ENCODE results near the gene COPB1.

Gene COPB1

DNA sequence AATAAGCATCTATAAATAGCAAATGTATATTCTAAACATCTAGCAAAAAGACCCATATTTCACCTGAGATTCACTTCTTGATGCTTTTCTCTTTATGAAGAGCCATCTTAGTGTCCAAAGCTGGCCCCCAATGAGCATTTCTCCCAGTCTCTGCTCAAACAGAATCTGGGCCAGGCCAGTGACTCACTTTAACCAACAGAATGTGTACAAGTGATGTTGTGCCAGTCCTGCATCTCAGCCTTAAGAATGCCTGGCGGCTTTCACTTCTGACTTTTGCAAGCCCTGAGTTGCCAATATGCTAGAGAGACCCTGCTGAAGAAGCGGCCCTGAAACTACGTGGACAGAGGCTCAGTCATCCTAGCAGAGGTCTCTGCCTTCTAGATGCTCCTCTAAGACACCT lies 6.9 kb upstream of the COPB1 start:
- DNase-seq = no peak

DNA sequence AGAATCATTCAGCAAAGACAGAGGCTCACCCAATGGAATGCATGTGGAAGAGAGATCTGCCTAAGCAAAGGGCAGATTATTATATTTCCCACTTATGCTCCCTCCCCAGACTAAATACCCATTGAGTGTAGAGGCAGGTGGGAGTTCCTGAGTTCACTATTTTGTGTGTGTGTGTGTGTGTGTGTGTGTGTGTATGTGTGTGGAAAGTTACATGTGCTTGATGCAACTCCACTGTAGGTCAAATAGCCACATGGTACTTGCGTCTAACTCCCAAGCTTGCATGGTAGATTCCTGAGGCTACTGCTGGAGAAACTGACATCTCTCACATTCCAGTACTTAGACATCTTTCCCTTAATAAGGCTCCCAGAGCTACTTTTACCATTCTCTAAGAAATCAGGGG lies 3.4 kb upstream of the COPB1 start:
- no peak for DNase-seq

DNA sequence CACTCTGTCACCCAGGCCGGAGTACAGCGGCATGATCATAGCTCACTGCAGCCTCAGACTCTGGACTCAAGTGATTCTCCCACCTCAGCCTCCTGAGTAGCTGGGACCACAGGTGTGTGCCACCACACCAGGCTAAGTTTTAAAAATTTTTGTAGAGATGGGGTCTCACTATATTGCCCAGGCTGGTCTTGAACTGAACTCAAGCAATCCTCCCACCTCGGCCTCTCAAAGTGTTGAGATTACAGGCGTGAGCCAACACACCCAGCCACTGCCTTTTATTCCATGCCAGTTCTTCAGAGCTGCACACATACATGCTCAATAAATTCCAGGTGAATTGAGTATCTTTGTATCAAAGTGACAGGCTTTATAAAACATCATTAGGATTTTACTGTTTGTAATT lies 2.4 kb upstream of the COPB1 start:
- DNase-seq = no peak

GRCh38 chr11:14500181-14500651 lies 605 bp upstream of the COPB1 start:
- no peak for DNase-seq

DNA sequence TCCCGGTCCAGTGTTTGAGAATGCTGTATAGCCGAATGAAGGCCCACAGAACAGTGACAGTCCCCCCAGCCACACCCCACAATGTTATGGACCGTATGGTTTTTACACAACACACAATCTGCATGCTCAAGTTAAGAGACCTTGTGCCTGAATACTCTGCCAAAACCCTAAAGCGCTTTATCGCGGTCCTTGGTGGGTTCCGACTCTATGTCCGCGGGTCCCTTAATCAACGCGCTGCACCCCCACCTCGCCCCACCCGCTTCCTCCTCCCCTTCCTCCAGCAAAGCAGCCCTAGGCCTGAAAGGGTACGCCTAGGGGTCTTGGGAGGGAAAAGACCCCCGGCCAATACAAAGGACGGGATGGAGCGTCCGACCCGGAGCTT lies 442 bp downstream of the COPB1 start:
- no peak for DNase-seq

GRCh38 chr11:14480716-14481115 lies 18.9 kb downstream of the COPB1 start:
- no peak for DNase-seq

- DNase-seq = no peak
Measured at GRCh38 chr11:14471127-14471526, 28.5 kb downstream of the COPB1 start.

- no peak for DNase-seq
Measured at GRCh38 chr11:14463623-14464022, 36.0 kb downstream of the COPB1 start.

GRCh38 chr11:14460147-14460546 lies 39.5 kb downstream of the COPB1 start:
- no peak for DNase-seq

- DNase-seq = no peak
Measured at GRCh38 chr11:14458377-14458776, 41.2 kb downstream of the COPB1 start.

- no peak for DNase-seq
Measured at GRCh38 chr11:14455648-14456430, 43.8 kb downstream of the COPB1 start.

DNA sequence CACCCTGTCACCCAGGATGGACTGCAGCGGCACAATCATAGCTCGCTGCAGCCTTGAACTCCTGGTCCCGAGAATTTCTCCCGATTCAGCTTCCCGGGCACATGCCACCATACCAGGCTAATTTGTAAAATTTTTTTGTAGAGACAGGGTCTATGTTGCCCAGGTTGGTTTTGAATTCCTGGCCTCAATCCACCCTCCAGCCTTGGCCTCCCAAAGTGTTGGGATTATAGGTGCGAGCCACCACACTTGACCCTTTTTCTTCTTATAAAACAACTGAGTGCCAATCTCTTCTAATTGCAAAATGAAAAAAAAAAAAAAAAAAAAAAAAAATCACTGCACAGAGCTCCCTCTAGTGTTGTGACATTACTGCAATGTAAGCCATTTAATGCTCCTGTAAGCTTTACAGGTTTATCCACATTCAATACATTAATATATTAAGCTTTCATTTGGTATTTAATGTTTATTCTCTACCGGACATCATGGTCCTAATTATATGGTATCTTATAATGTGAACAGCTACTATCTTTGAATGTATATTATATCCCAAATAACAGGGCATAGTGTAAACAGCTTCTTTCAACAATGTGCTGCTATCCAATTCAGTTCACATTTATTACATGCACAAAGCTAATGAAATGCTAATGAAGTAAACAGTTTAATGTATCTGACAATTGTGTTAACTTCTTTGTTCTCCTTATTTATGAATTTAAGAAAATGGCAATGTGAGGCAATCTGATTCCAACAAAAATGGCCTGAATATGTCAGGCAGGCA lies 44.6 kb downstream of the COPB1 start:
- DNase-seq = peak; percentile 19

- DNase-seq = no peak
Measured at GRCh38 chr11:14451825-14452224, 47.8 kb downstream of the COPB1 start.

- DNase-seq = no peak
Measured at GRCh38 chr11:14449302-14449714, 50.3 kb downstream of the COPB1 start.

DNA sequence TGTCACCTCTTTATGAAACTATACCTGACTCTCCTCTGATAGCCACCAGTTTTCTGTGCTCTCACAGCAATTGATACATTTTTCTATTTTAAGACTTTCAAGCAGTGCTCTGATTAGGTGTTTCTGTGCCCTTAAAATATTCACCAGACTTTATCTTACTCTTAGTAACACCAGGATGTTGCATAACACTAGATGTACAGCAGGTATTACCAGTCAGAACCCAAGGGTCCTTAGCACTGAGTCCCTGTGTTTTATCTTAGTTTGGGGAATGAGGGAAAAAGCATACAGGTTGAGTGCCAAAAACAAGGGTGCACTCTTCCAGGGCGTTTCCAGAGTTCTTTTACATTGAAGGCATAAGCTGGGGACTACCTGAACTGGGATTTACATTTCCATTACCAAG lies 51.4 kb downstream of the COPB1 start:
- no peak for DNase-seq

DNA sequence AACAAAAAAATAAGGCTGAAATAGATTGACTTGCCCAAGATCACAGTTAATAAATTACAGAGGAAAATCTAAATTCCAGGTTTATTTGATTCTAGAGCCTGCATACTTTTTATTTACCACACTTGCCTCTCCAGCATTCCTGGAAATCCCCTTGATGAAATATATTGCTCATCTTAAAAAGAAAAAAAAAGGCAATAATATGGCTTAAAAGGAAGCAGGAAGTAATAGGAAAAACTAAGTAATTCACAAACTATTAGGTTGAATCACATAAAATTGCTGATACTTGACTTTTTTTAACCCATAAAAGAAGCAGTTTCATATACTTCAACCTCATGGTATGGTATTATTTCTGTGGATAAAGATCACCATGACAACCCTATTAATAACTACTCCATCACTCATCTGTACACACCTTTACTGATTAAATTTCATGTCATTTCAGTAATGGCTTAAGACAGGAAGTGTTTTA lies 52.9 kb downstream of the COPB1 start:
- DNase-seq = no peak

GRCh38 chr11:14445542-14446530 lies 53.8 kb downstream of the COPB1 start:
- no peak for DNase-seq

DNA sequence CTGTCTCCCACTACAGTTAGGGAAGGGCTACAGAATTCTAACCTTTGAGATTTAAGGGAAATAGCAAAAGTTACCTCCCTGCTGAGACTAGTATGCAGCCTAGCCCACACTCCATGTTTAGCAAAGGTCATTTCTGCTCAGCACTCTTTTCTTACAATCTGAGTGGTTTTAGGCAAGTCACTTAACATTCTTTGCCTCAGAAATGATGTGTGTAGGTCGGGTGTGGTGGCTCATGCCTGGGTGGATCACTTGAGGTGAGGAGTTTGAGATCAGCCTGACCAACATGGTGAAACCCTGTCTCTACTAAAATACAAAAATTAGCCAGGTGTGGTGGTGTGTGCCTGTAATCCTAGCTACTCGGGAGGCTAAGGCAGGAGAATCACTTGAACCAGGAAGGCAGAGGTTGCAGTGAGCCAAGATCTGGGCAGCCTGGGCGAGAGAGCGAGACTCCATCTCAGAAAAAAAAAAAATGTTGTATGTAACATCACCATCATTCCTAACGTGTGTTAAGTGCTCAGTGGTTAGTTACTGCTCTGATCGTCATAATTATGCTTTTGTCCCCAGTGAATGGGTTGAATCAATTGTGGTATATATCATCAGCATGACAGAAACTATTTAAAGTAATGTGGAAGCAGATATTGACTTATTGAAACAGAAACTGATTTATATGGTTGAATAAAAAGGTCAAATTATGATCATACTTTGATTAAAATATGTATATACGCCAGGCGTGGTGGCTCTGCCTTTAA lies 55.0 kb downstream of the COPB1 start:
- DNase-seq = no peak

GRCh38 chr11:14443638-14444037 lies 56.0 kb downstream of the COPB1 start:
- no peak for DNase-seq

- DNase-seq = no peak
Measured at GRCh38 chr11:14435717-14436512, 63.7 kb downstream of the COPB1 start.

- no peak for DNase-seq
Measured at GRCh38 chr11:14425621-14426020, 74.0 kb downstream of the COPB1 start.

Data from NCI-H1694 treated with DMSO at 0.1 percent for 48 hours (cell line).